Sigmoid colon (tissue), 7 donors: Measurements from ENCODE around the gene LRP10. TPM values are rescaled to one million over a fixed set of nuclear protein-coding genes. Genes with fewer than 3 reads are reported as not detected.

Experiments
- DNase-seq: peaks from one replicate; pipeline ENCODE4 v3.0.0-alpha.2; 2019
- H3K27ac ChIP-seq, 4 donors: fragments of 200-600 bp; sonication (generic); one replicate each; pipeline ENCODE4 v1.5.1; 2016 to 2019; ENCODE audit warnings: mild to moderate bottlenecking in 1 of 4
- H3K27me3 ChIP-seq, 3 donors: fragments of 200-600 bp; sonication (generic); one replicate each; pipeline ENCODE4 v1.5.1; 2019; ENCODE audit warnings: mild to moderate bottlenecking in 1 of 3
- H3K36me3 ChIP-seq, 4 donors: fragments of 200-600 bp; sonication (generic); one replicate each; pipeline ENCODE4 v1.5.1; 2016 to 2019
- H3K4me1 ChIP-seq, 4 donors: fragments of 200-600 bp; sonication (generic); one replicate each; pipeline ENCODE4 v1.5.1; 2017 to 2019
- H3K4me3 ChIP-seq, 4 donors: fragments of 200-600 bp; sonication (generic); one replicate each; pipeline ENCODE4 v1.5.1; 2017 to 2019; ENCODE audit warnings: mild to moderate bottlenecking in 2 of 4, moderate library complexity in 1 of 4
- H3K9me3 ChIP-seq, 4 donors: fragments of 200-600 bp in 3 of 4; sonication (generic) in 3 of 4; one replicate each; pipeline versions ENCODE4 v1.5.1 to v1.6.1; 2013 to 2019
- CTCF ChIP-seq, 4 experiments: fragments of 450-650 bp in 3 of 4; fragments of 200-600 bp in 1 of 4; IDR thresholded peaks; one replicate each; pipeline ENCODE4 v1.5.1; 2016 to 2019; ENCODE audit warnings: antibody characterized with exemption in 4 of 4, mild to moderate bottlenecking in 3 of 4, moderate library complexity in 2 of 4
- EP300 ChIP-seq, 4 donors: sonication (generic); formaldehyde crosslinking; IDR thresholded peaks; one replicate each; pipeline ENCODE4 v1.6.1; 2017; ENCODE audit warnings: antibody characterized with exemption in 4 of 4
- POLR2A ChIP-seq, 2 donors: fragments of 450-650 bp; IDR thresholded peaks; one replicate each; pipeline ENCODE4 v1.6.1; 2016; ENCODE audit warnings: antibody characterized with exemption in 2 of 2, mild to moderate bottlenecking in 2 of 2, moderate library complexity in 2 of 2
- POLR2AphosphoS5 ChIP-seq, 4 donors: sonication (generic); formaldehyde crosslinking; IDR thresholded peaks; one replicate each; pipeline ENCODE4 v1.6.1; 2017; ENCODE audit warnings: antibody characterized with exemption in 4 of 4
- WGBS, 2 donors: extraction: QIAGEN DNeasy Blood & Tissue Kit; methylation state at CpG; one replicate each; pipeline ENCODE4 v1.1.7; 2013; 5-methylcytosine and 5-hydroxymethylcytosine counted together
- intact Hi-C: fragments of 100-400 bp; cut with DNase I; formaldehyde crosslinking; loops from one replicate; pipeline ENCODE4 v1.15.1; 2023
- polyA plus RNA-seq, 3 donors: library from polyadenylated mRNA; stranded (reverse); fragments of 200-250 nt; gene quantifications; one replicate each; pipeline ENCODE4 v1.2.3, GENCODE V29; 2013
- total RNA-seq, 4 donors: library from RNA; depleted of rRNA; stranded (reverse); fragments of >200 nt; gene quantifications; one replicate each; pipeline ENCODE4 v1.1.0, GENCODE V29; 2016
- donor health status: healthy with polysubstance abuse.
- donor health status: Bipolar disorder and iron deficiency.
- donor health status: healthy.

Gene LRP10
- total and polyA plus RNA-seq, 7 donors = 34.4 to 139 (median 85.9) TPM

GRCh38 chr14:22844221-22845102 is 27.1 kb upstream of the LRP10 start:
- H3K27me3 ChIP-seq = no peaks in the 10 kb centered on the region
- no peak overlapping the region for H3K4me3 ChIP-seq
- peak overlapping the region; percentile 86 to 98 (median 89) for H3K27ac ChIP-seq
- peak; percentile 60 for DNase-seq
- peaks cover 60 to 66% (median 62%) of the 10 kb centered on the region in 4 donors for H3K36me3 ChIP-seq
- TF ChIP-seq EP300 (IDR thresholded peaks at IDR 0.05) (no peak), POLR2A (IDR thresholded peaks at IDR 0.05) (no peak)
- WGBS, 2 donors = 92 to 93% methylated on average over 22 of the region's 22 CpGs
- H3K9me3 ChIP-seq = no peaks in the 10 kb centered on the region
- intact Hi-C loops = loop anchor here (10.0 kb wide), 1 partner anchor 1590 kb away; no protein-coding TSS in a partner anchor
- H3K4me1 ChIP-seq = peaks cover 0 to 92% (median 75%) of the 10 kb centered on the region in 4 donors

GRCh38 chr14:22845103-22845394 is 26.5 kb upstream of the LRP10 start:
- H3K9me3 ChIP-seq = no peaks in the 10 kb centered on the region
- DNase-seq = no peak
- peaks cover 60 to 66% (median 62%) of the 10 kb centered on the region in 4 donors for H3K36me3 ChIP-seq
- WGBS, 2 donors = 88 to 94% methylated on average over 9 of the region's 9 CpGs
- TF ChIP-seq POLR2AphosphoS5 (IDR thresholded peaks at IDR 0.05) (no peak), CTCF (IDR thresholded peaks at IDR 0.05) (no peak), EP300 (IDR thresholded peaks at IDR 0.05) (no peak), POLR2A (IDR thresholded peaks at IDR 0.05) (no peak)
- H3K27ac ChIP-seq = peak overlapping the region; percentile 86 to 98 (median 89)
- intact Hi-C loops = loop anchor here (10.0 kb wide), 1 partner anchor 1590 kb away; no protein-coding TSS in a partner anchor
- peaks cover 0 to 92% (median 76%) of the 10 kb centered on the region in 4 donors for H3K4me1 ChIP-seq
- no peak overlapping the region for H3K4me3 ChIP-seq
- H3K27me3 ChIP-seq = no peaks in the 10 kb centered on the region

GRCh38 chr14:22845821-22846625 is 25.5 kb upstream of the LRP10 start:
- Histone ChIP-seq H3K27me3 (no peaks in the 10 kb centered on the region), H3K36me3 (peaks cover 60 to 63% (median 61%) of the 10 kb centered on the region in 4 donors), H3K4me3 (no peak overlapping the region), H3K4me1 (peaks cover 0 to 92% (median 80%) of the 10 kb centered on the region in 4 donors), H3K9me3 (no peaks in the 10 kb centered on the region), H3K27ac (peak overlapping the region; percentile 86 to 98 (median 89))
- intact Hi-C loops = loop anchor here (10.0 kb wide), 1 partner anchor 1589 kb away; no protein-coding TSS in a partner anchor
- TF ChIP-seq POLR2AphosphoS5 (IDR thresholded peaks at IDR 0.05) (no peak), CTCF (IDR thresholded peaks at IDR 0.05) (no peak), EP300 (IDR thresholded peaks at IDR 0.05) (no peak), POLR2A (IDR thresholded peaks at IDR 0.05) (no peak)
- peak; percentile 67 for DNase-seq
- WGBS, 2 donors = 89 to 92% methylated on average over 26 of the region's 26 CpGs

GRCh38 chr14:22846811-22847307 is 24.7 kb upstream of the LRP10 start:
- no peak overlapping the region for H3K4me3 ChIP-seq
- TF ChIP-seq EP300 (IDR thresholded peaks at IDR 0.05) (no peak), POLR2A (IDR thresholded peaks at IDR 0.05) (no peak), CTCF (IDR thresholded peaks at IDR 0.05) (no peak), POLR2AphosphoS5 (IDR thresholded peaks at IDR 0.05) (no peak)
- peak overlapping the region; percentile 86 to 98 (median 89) for H3K27ac ChIP-seq
- 79 to 81% methylated on average over 11 of the region's 11 CpGs for WGBS, 2 donors
- peaks cover 52 to 54% (median 53%) of the 10 kb centered on the region in 4 donors for H3K36me3 ChIP-seq
- no peaks in the 10 kb centered on the region for H3K9me3 ChIP-seq
- H3K4me1 ChIP-seq = peaks cover 0 to 92% (median 80%) of the 10 kb centered on the region in 4 donors
- DNase-seq = no peak
- intact Hi-C loops = loop anchor here (10.0 kb wide), 1 partner anchor 1588 kb away; no protein-coding TSS in a partner anchor
- no peaks in the 10 kb centered on the region for H3K27me3 ChIP-seq
